ENCODE measurements around the gene SERBP1. TPM values are rescaled to one million over a fixed set of nuclear protein-coding genes. Genes with fewer than 3 reads are reported as not detected.

Gene SERBP1
- total RNA-seq, 4 donors from 2014 or later, result 203 to 254 (median 223) TPM

DNA sequence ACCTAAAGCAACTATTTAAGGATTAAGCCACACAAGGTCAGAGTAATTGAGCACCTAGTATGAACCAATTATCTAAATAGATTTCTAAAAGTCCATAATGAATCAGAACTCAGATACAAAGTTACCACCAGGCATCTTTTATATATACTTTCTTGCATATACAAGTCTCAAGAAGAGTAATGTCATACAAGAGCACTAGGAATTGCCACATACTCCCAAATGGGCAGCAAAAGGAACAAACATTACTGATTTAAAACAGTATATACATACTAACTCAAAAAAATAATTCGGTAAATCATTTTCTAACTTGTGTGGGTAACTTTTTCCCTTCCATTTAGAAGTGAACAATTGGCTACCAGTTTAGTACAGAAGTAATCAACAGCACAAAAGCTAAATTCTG, 22.1 kb downstream of the SERBP1 start:
- WGBS, result 97% methylated on average over 1 of the region's 1 CpG
- H3K27me3 ChIP-seq, result no peaks in the 10 kb centered on the region
- peaks cover 3 to 39% (median 26%) of the 10 kb centered on the region in 4 donors for H3K36me3 ChIP-seq
- intact Hi-C loops (cut with DNase I), result no loop called here
- H3K4me3 ChIP-seq, result no peak overlapping the region
- peaks cover 0 to 6% (median 1%) of the 10 kb centered on the region in 4 donors for H3K4me1 ChIP-seq
- peak overlapping the region in 2 of 4 donors; percentile 10 to 24 for H3K27ac ChIP-seq (replicated peaks in 1 of 4)
- TF ChIP-seq POLR2AphosphoS5 (IDR thresholded peaks at IDR 0.05) (no peak), POLR2A (IDR thresholded peaks at IDR 0.05; ENCODE audit: low read depth) (no peak), EP300 (IDR thresholded peaks at IDR 0.05) (no peak)
- TF ChIP-seq, protein P1, sequence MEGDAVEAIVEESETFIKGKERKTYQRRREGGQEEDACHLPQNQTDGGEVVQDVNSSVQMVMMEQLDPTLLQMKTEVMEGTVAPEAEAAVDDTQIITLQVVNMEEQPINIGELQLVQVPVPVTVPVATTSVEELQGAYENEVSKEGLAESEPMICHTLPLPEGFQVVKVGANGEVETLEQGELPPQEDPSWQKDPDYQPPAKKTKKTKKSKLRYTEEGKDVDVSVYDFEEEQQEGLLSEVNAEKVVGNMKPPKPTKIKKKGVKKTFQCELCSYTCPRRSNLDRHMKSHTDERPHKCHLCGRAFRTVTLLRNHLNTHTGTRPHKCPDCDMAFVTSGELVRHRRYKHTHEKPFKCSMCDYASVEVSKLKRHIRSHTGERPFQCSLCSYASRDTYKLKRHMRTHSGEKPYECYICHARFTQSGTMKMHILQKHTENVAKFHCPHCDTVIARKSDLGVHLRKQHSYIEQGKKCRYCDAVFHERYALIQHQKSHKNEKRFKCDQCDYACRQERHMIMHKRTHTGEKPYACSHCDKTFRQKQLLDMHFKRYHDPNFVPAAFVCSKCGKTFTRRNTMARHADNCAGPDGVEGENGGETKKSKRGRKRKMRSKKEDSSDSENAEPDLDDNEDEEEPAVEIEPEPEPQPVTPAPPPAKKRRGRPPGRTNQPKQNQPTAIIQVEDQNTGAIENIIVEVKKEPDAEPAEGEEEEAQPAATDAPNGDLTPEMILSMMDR (IDR thresholded peaks at IDR 0.05), result no peak
- no peak for DNase-seq (ENCODE audit: extremely low spot score)
- H3K9me3 ChIP-seq, result no peaks in the 10 kb centered on the region

DNA sequence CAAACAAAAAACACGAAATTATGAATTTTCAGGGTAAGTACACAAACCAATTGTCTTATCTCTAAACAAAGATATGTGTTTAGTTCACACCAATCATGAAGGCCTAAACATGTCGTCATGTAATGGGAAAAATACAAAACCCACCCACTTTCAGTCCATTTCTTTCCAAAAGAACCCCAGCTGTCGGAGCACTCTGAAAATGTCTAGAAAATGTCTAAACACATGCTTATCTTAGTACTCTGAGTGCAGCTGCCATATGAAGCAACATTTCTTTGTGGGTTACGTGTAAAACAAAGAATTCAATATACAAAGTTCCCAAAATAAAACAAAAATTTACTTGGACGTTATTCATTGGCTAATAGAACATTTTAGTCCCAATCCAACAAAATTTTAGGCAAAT, 22.7 kb downstream of the SERBP1 start:
- 70% methylated on average over 5 of the region's 5 CpGs for WGBS
- TF ChIP-seq POLR2AphosphoS5 (IDR thresholded peaks at IDR 0.05) (no peak), POLR2A (IDR thresholded peaks at IDR 0.05; ENCODE audit: low read depth) (no peak)
- TF ChIP-seq, protein P1 (IDR thresholded peaks at IDR 0.05), result no peak
- H3K27me3 ChIP-seq, result no peaks in the 10 kb centered on the region
- peak overlapping the region in 1 of 4 donors; percentile 10 for H3K27ac ChIP-seq (replicated peaks in 1 of 4)
- DNase-seq (ENCODE audit: extremely low spot score), result no peak
- H3K4me1 ChIP-seq, result peaks cover 0 to 6% (median 1%) of the 10 kb centered on the region in 4 donors
- no peak overlapping the region for H3K4me3 ChIP-seq
- no peaks in the 10 kb centered on the region for H3K9me3 ChIP-seq
- intact Hi-C loops (cut with DNase I), result no loop called here
- peaks cover 0 to 34% (median 21%) of the 10 kb centered on the region in 4 donors for H3K36me3 ChIP-seq

DNA sequence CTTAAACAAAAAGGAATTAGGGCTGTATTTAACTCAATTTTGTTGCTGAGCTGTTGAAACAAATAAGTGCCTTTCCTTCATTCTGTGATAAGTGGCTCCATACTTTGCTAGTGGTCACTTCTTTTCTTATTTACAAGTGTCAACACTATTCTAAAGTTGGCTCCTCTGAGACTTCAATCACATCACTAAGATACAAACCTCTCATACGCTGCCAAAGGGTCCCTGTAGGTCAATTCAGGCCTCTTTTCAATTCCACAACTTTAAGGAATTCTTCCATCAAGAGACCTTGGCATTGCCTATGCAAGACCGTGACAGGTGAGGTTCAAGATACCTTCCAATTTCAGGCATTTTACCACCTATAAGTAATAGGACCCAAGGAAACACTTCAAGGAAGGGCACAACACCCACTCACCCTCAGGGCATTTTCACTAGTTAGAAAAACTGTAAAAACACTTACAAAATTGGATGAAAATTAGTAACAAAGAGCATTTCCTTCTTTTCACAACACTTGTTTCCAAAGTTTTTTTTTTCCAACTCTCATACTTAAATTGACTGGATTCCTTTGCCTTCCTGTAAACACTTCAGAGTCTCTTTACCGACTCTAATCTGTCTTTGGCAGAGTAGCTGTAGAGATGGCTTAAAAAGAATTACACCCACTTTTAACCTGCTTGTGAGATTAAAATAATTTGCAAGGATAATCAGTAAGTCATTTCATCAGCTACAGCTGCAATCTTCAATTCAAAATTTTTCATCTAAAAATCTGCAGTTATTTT, 24.5 kb downstream of the SERBP1 start:
- peak overlapping the region in 1 of 4 donors; percentile 47 for H3K27ac ChIP-seq (replicated peaks in 1 of 4)
- WGBS, result 64% methylated on average over 3 of the region's 3 CpGs
- intact Hi-C loops (cut with DNase I), result no loop called here
- H3K4me3 ChIP-seq, result no peak overlapping the region
- TF ChIP-seq POLR2A (IDR thresholded peaks at IDR 0.05; ENCODE audit: low read depth) (no peak), EP300 (IDR thresholded peaks at IDR 0.05) (no peak), POLR2AphosphoS5 (IDR thresholded peaks at IDR 0.05) (no peak)
- TF ChIP-seq, protein P1 (IDR thresholded peaks at IDR 0.05), result no peak
- H3K27me3 ChIP-seq, result no peaks in the 10 kb centered on the region
- H3K9me3 ChIP-seq, result no peaks in the 10 kb centered on the region
- peaks cover 0 to 16% (median 6%) of the 10 kb centered on the region in 4 donors for H3K36me3 ChIP-seq
- DNase-seq (ENCODE audit: extremely low spot score), result no peak
- H3K4me1 ChIP-seq, result peaks cover 0 to 6% (median 1%) of the 10 kb centered on the region in 4 donors

DNA sequence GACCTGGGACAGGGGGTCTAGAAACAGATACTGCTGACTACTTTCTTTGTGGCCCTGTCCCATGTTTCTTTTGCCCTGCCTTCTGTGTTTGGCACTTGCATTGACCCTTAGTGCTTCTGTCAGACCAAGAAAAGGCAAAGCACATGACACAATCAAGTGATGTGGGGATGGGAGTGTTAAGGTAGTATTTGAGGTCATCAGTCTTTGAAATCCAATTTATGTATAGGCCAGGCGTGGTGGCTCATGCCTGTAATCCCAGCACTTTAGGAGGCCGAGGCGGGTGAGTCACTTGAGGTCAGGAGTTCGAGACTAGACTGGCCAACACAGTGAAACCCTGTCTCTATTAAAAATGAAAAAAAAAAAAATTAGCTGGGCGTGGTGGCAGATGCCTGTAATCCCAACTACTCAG, 26.0 kb downstream of the SERBP1 start:
- peaks cover 0 to 7% (median 0%) of the 10 kb centered on the region in 4 donors for H3K36me3 ChIP-seq
- no peak overlapping the region for H3K4me3 ChIP-seq
- peaks cover 0 to 6% (median 1%) of the 10 kb centered on the region in 4 donors for H3K4me1 ChIP-seq
- no peak for DNase-seq (ENCODE audit: extremely low spot score)
- no peak for TF ChIP-seq EP300 (IDR thresholded peaks at IDR 0.05)
- TF ChIP-seq, protein P1 (IDR thresholded peaks at IDR 0.05), result no peak
- no peak for TF ChIP-seq POLR2A (IDR thresholded peaks at IDR 0.05; ENCODE audit: low read depth)
- no peak for TF ChIP-seq POLR2AphosphoS5 (IDR thresholded peaks at IDR 0.05)
- WGBS, result 80% methylated on average over 5 of the region's 5 CpGs
- H3K27ac ChIP-seq (replicated peaks in 1 of 4), result no peak overlapping the region
- H3K9me3 ChIP-seq, result no peaks in the 10 kb centered on the region
- H3K27me3 ChIP-seq, result no peaks in the 10 kb centered on the region
- intact Hi-C loops (cut with DNase I), result no loop called here
